Superior temporal gyrus (tissue), 1 donor: ENCODE data around the gene C2CD2L.
"Not testable (repeated sequence)": the region's sequence is repeated elsewhere in the genome, so short reads cannot be mapped to it uniquely, and the experiment has no call there.

Source experiments
- DNase-seq: peaks from one replicate; pipeline ENCODE4 v3.0.0-alpha.2; 2016; ENCODE audit errors: extremely low spot score

Gene C2CD2L

DNA sequence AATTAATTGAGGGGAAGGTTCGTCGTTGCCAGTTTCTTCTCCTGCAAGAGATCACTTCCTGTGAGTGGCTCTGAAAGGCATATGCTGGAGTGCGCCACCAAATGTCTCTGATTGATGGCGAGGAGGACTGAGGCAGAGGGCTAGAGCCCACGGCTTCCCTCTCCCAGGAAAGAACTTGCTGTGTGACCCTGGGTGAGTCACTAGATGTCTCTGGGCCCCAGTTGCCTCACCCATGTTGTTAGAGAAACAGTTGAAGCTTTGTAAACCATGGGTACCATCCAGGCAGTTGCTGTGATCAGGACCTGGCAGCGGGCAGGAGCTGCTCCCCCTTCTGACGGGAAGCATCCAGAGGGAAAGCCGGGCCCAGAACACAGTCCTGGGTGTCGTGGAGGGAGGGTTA is 44.9 kb downstream of the C2CD2L start:
- no peak for DNase-seq

DNA sequence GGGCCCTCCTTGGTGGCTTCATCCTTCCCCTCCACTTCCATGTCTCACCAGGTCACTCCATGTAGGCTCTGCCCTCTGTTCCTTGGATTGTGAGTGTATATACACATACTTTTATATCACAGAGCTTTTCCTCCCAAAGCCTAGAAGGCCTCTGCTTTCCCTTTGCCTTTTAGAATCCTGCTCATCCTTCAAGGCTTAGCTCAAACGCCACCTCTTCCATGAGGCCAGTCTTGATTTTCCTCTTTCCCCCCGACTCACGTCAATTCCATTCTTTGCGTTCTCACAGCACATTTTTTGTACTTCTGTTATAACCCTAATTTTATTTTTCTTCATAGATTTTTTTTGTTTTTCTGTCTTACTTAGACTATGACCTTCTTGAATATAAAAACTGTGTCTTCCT is 45.5 kb downstream of the C2CD2L start:
- no peak for DNase-seq

- DNase-seq, result no peak
These were observed 46.1 kb downstream of the C2CD2L start for GRCh38 chr11:119153049-119153818.

- no peak for DNase-seq
These were observed 47.0 kb downstream of the C2CD2L start for GRCh38 chr11:119154178-119154577.

- no peak for DNase-seq
These were observed 48.8 kb downstream of the C2CD2L start for GRCh38 chr11:119155733-119156492.

DNA sequence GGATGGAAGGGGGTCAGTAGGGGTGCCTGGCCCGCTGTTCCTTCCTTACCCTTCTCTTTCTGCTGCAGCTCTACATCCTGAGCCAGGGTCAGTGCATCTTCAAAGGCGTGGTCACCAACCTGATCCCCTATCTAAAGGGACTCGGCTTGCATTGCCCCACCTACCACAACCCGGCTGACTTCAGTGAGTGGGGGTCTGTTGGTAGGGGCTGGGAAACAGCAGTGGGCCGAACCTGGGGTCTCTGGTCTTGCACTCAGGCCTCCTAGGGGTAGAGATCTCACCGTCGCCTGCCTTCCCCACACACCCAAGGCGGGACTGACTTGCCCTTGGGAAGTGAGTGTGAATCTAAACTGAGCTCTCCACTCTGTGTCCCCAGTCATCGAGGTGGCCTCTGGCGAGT is 49.4 kb downstream of the C2CD2L start:
- DNase-seq, result no peak

- DNase-seq, result no peak
These were observed 49.9 kb downstream of the C2CD2L start for GRCh38 chr11:119157063-119157462.

GRCh38 chr11:119158467-119158866 is 51.3 kb downstream of the C2CD2L start:
- no peak for DNase-seq

- no peak for DNase-seq
These were observed 53.0 kb downstream of the C2CD2L start for GRCh38 chr11:119160151-119160550.

DNA sequence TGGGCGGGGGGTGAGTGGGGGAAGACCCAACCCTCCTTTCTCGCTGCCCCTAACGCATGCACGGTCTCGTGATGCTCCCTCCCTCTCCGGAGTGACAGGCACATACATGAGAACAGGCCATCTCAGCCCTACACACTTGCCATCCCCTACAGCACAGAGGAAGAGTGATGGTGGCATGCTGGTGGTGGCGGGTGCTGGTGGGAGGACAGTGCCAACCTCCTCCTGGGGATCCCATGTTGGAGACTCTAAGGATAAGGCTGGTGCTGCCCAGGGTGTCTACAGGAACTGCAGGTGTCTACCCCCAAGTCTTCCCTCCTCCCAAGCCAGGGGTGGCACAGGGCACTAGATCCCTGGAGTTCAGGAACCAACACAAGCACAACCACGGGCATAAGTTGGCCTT is 54.7 kb downstream of the C2CD2L start:
- no peak for DNase-seq

GRCh38 chr11:119166368-119167076 is 59.4 kb downstream of the C2CD2L start:
- no peak for DNase-seq

DNA sequence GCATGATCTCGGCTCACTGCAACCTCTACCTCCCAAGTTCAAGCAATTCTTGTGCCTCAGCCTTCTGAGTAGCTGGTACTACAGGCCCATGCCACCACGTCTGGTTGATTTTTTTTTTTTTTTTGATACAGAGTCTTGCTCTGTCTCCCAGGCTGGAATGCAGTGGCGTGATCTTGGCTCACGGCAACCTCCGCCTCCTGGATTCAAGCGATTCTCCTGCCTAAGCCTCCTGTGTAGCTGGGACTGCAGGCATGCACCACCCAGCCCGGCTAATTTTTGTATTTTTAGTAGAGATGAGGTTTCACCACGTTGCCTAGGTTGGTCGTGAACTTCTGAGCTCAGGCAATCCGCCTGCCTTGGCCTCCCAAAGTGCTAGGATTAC is 59.9 kb downstream of the C2CD2L start:
- not testable (repeated sequence) for DNase-seq

GRCh38 chr11:119167933-119168332 is 60.8 kb downstream of the C2CD2L start:
- no peak for DNase-seq
